ACC112 (cell line): Measurements from ENCODE around the gene CDK18.
"Not testable (repeated sequence)": the region's sequence is repeated elsewhere in the genome, so short reads cannot be mapped to it uniquely, and the experiment has no call there.

Experiments
- H2AFZ ChIP-seq: fragments of 200-600 bp; sonication (generic); one replicate; pipeline ENCODE4 v1.6.0; 2017; ENCODE audit warnings: antibody characterized with exemption, low read length; ENCODE audit not compliant: unreplicated experiment
- H3K27ac ChIP-seq: fragments of 200-600 bp; sonication (generic); 2 replicates; pipeline ENCODE4 v1.5.1; 2014; ENCODE audit warnings: low read depth, mild to moderate bottlenecking, antibody characterized with exemption, low read length, moderate library complexity
- H3K27me3 ChIP-seq: fragments of 200-600 bp; sonication (generic); 2 replicates; pipeline ENCODE4 v1.6.1; 2014; ENCODE audit warnings: mild to moderate bottlenecking, antibody characterized with exemption, low read length, moderate library complexity, mixed read lengths; ENCODE audit not compliant: insufficient read depth
- H3K36me3 ChIP-seq: fragments of 200-600 bp; sonication (generic); 2 replicates; pipeline ENCODE4 v1.6.1; 2016; ENCODE audit warnings: mild to moderate bottlenecking, antibody characterized with exemption, low read length, moderate library complexity, mixed read lengths; ENCODE audit not compliant: insufficient read depth
- H3K4me1 ChIP-seq: fragments of 200-600 bp; sonication (generic); one replicate; pipeline ENCODE4 v1.6.1; 2016; ENCODE audit warnings: low read length, mixed read lengths; ENCODE audit not compliant: insufficient read depth, unreplicated experiment, control insufficient read depth
- H3K4me3 ChIP-seq: fragments of 200-600 bp; sonication (generic); 2 replicates; pipeline ENCODE4 v1.5.1; 2014; ENCODE audit warnings: mild to moderate bottlenecking, low read depth, low read length
- H3K79me2 ChIP-seq: fragments of 200-600 bp; sonication (generic); one replicate; pipeline ENCODE4 v1.6.0; 2016; ENCODE audit warnings: low read length; ENCODE audit not compliant: control insufficient read depth, unreplicated experiment, insufficient read depth

CDK18 gene

GRCh38 chr1:205472737-205473441 lies 31.6 kb upstream of the CDK18 start:
- H3K36me3 ChIP-seq, result no peaks in the 10 kb centered on the region
- H3K79me2 ChIP-seq, result no peaks in the 10 kb centered on the region
- H3K4me3 ChIP-seq, result no peak overlapping the region
- H3K27me3 ChIP-seq, result peaks cover 66% of the 10 kb centered on the region
- no peak overlapping the region for H3K27ac ChIP-seq
- peaks cover 7% of the 10 kb centered on the region for H3K4me1 ChIP-seq
- H2AFZ ChIP-seq, result no peak overlapping the region

GRCh38 chr1:205473475-205473874 lies 31.0 kb upstream of the CDK18 start:
- no peak overlapping the region for H3K27ac ChIP-seq
- H3K36me3 ChIP-seq, result no peaks in the 10 kb centered on the region
- H3K27me3 ChIP-seq, result peaks cover 62% of the 10 kb centered on the region
- peaks cover 9% of the 10 kb centered on the region for H3K4me1 ChIP-seq
- no peak overlapping the region for H3K4me3 ChIP-seq
- H3K79me2 ChIP-seq, result no peaks in the 10 kb centered on the region
- no peak overlapping the region for H2AFZ ChIP-seq

- peaks cover 9% of the 10 kb centered on the region for H3K4me1 ChIP-seq
- no peak overlapping the region for H3K27ac ChIP-seq
- H3K36me3 ChIP-seq, result no peaks in the 10 kb centered on the region
- peaks cover 57% of the 10 kb centered on the region for H3K27me3 ChIP-seq
- H2AFZ ChIP-seq, result no peak overlapping the region
- no peaks in the 10 kb centered on the region for H3K79me2 ChIP-seq
- H3K4me3 ChIP-seq, result no peak overlapping the region
Observed at GRCh38 chr1:205473966-205474365, 30.5 kb upstream of the CDK18 start.

GRCh38 chr1:205474571-205474970 lies 29.9 kb upstream of the CDK18 start:
- Histone ChIP-seq H3K27ac (no peak overlapping the region), H3K79me2 (no peaks in the 10 kb centered on the region), H3K36me3 (no peaks in the 10 kb centered on the region), H3K27me3 (peaks cover 54% of the 10 kb centered on the region), H2AFZ (no peak overlapping the region), H3K4me1 (peaks cover 9% of the 10 kb centered on the region), H3K4me3 (no peak overlapping the region)

- H3K4me3 ChIP-seq, result no peak overlapping the region
- H3K27me3 ChIP-seq, result peaks cover 55% of the 10 kb centered on the region
- peaks cover 9% of the 10 kb centered on the region for H3K4me1 ChIP-seq
- H3K79me2 ChIP-seq, result no peaks in the 10 kb centered on the region
- no peak overlapping the region for H2AFZ ChIP-seq
- H3K27ac ChIP-seq, result no peak overlapping the region
- no peaks in the 10 kb centered on the region for H3K36me3 ChIP-seq
Observed at GRCh38 chr1:205475855-205476254, 28.6 kb upstream of the CDK18 start.

GRCh38 chr1:205476648-205477047 lies 27.8 kb upstream of the CDK18 start:
- no peak overlapping the region for H3K27ac ChIP-seq
- H3K79me2 ChIP-seq, result no peaks in the 10 kb centered on the region
- no peaks in the 10 kb centered on the region for H3K36me3 ChIP-seq
- H3K4me3 ChIP-seq, result no peak overlapping the region
- no peak overlapping the region for H2AFZ ChIP-seq
- H3K27me3 ChIP-seq, result peaks cover 58% of the 10 kb centered on the region
- peaks cover 9% of the 10 kb centered on the region for H3K4me1 ChIP-seq

GRCh38 chr1:205477121-205477758 lies 27.2 kb upstream of the CDK18 start:
- no peak overlapping the region for H3K4me3 ChIP-seq
- peaks cover 58% of the 10 kb centered on the region for H3K27me3 ChIP-seq
- H3K27ac ChIP-seq, result no peak overlapping the region
- H3K79me2 ChIP-seq, result no peaks in the 10 kb centered on the region
- no peak overlapping the region for H2AFZ ChIP-seq
- peaks cover 9% of the 10 kb centered on the region for H3K4me1 ChIP-seq
- H3K36me3 ChIP-seq, result no peaks in the 10 kb centered on the region

- H3K4me1 ChIP-seq, result peaks cover 9% of the 10 kb centered on the region
- H2AFZ ChIP-seq, result no peak overlapping the region
- no peak overlapping the region for H3K4me3 ChIP-seq
- peaks cover 58% of the 10 kb centered on the region for H3K27me3 ChIP-seq
- H3K27ac ChIP-seq, result no peak overlapping the region
- no peaks in the 10 kb centered on the region for H3K36me3 ChIP-seq
- no peaks in the 10 kb centered on the region for H3K79me2 ChIP-seq
Observed at GRCh38 chr1:205477759-205478247, 26.7 kb upstream of the CDK18 start.

GRCh38 chr1:205478985-205479384 lies 25.5 kb upstream of the CDK18 start:
- H3K36me3 ChIP-seq, H3K4me3 ChIP-seq, H3K4me1 ChIP-seq, H3K27ac ChIP-seq, H2AFZ ChIP-seq, H3K79me2 ChIP-seq: not testable (repeated sequence)
- H3K27me3 ChIP-seq, result peaks cover 58% of the 10 kb centered on the region

- H3K27ac ChIP-seq, result no peak overlapping the region
- H3K36me3 ChIP-seq, result no peaks in the 10 kb centered on the region
- no peak overlapping the region for H3K4me3 ChIP-seq
- peaks cover 5% of the 10 kb centered on the region for H3K4me1 ChIP-seq
- H2AFZ ChIP-seq, result no peak overlapping the region
- H3K27me3 ChIP-seq, result peaks cover 54% of the 10 kb centered on the region
- no peaks in the 10 kb centered on the region for H3K79me2 ChIP-seq
Observed at GRCh38 chr1:205480349-205480985, 24.0 kb upstream of the CDK18 start.
